H9 (cell line): ENCODE results near the gene KLK3. TPM values are rescaled to one million over a fixed set of nuclear protein-coding genes. Genes with fewer than 3 reads are reported as not detected.

ENCODE experiments used
- DNase-seq: peaks from one replicate; pipeline ENCODE4 v3.0.0-alpha.2; 2017
- H2AFZ ChIP-seq: one replicate; pipeline ENCODE4 v1.6.1; 2013; ENCODE audit warnings: mild to moderate bottlenecking, low read length, control low read depth, moderate library complexity
- H2AK5ac ChIP-seq: 2 replicates; pipeline ENCODE4 v1.6.1; 2013; ENCODE audit warnings: low read length, control low read depth, mixed read lengths; ENCODE audit not compliant: insufficient read length
- H2BK120ac ChIP-seq: one replicate; pipeline ENCODE4 v1.6.1; 2013; ENCODE audit warnings: low read depth, mild to moderate bottlenecking, low read length, control low read depth, inconsistent platforms; ENCODE audit not compliant: poor library complexity, severe bottlenecking
- H2BK12ac ChIP-seq: 2 replicates; pipeline ENCODE4 v1.6.1; 2013; ENCODE audit warnings: low read length, control low read depth, mixed read lengths, low read depth; ENCODE audit not compliant: insufficient read length
- H2BK15ac ChIP-seq: 2 replicates; pipeline ENCODE4 v1.6.1; 2013; ENCODE audit warnings: low read depth, low read length, control low read depth
- H2BK20ac ChIP-seq: one replicate; pipeline ENCODE4 v1.6.1; 2013; ENCODE audit warnings: low read depth, mild to moderate bottlenecking, low read length, control low read depth, inconsistent platforms; ENCODE audit not compliant: poor library complexity, severe bottlenecking
- H2BK5ac ChIP-seq: 2 replicates; pipeline ENCODE4 v1.6.1; 2013; ENCODE audit warnings: low read length, control low read depth, mixed read lengths; ENCODE audit not compliant: insufficient read length
- H3K14ac ChIP-seq: 2 replicates; pipeline ENCODE4 v1.6.1; 2013; ENCODE audit warnings: low read length, control low read depth; ENCODE audit not compliant: insufficient read depth
- H3K18ac ChIP-seq: 2 replicates; pipeline ENCODE4 v1.6.1; 2013; ENCODE audit warnings: low read depth, mild to moderate bottlenecking, mixed read lengths, low read length, control low read depth; ENCODE audit not compliant: insufficient read length
- H3K23ac ChIP-seq: 2 replicates; pipeline ENCODE4 v1.6.1; 2013; ENCODE audit warnings: low read length, control low read depth, mixed read lengths, low read depth; ENCODE audit not compliant: insufficient read length
- H3K23me2 ChIP-seq: 2 replicates; pipeline ENCODE4 v1.6.1; 2013; ENCODE audit warnings: low read depth, mild to moderate bottlenecking, mixed read lengths, low read length, control low read depth; ENCODE audit not compliant: insufficient read length, poor library complexity, severe bottlenecking
- H3K27ac ChIP-seq: 2 replicates; pipeline ENCODE4 v1.5.1; 2013; ENCODE audit warnings: low read length, control low read depth, mixed read lengths, low read depth; ENCODE audit not compliant: insufficient read length
- H3K27me3 ChIP-seq: 2 replicates; pipeline ENCODE4 v1.6.1; 2013; ENCODE audit warnings: low read length, control low read depth, inconsistent platforms; ENCODE audit not compliant: insufficient read depth
- H3K4ac ChIP-seq: 2 replicates; pipeline ENCODE4 v1.6.1; 2013; ENCODE audit warnings: low read depth, mild to moderate bottlenecking, control low read depth, inconsistent platforms, low read length, moderate library complexity
- H3K4me1 ChIP-seq: 2 replicates; pipeline ENCODE4 v1.6.1; 2013; ENCODE audit warnings: low read length, control low read depth, inconsistent platforms; ENCODE audit not compliant: insufficient read depth
- H3K4me2 ChIP-seq: 2 replicates; pipeline ENCODE4 v1.6.1; 2013; ENCODE audit warnings: low read length, control low read depth, mixed read lengths; ENCODE audit not compliant: insufficient read length, insufficient read depth
- H3K56ac ChIP-seq: 2 replicates; pipeline ENCODE4 v1.6.1; 2013; ENCODE audit warnings: low read depth, mild to moderate bottlenecking, mixed read lengths, low read length, control low read depth; ENCODE audit not compliant: insufficient read length
- H3K79me1 ChIP-seq: 2 replicates; pipeline ENCODE4 v1.6.1; 2013; ENCODE audit warnings: low read depth, mild to moderate bottlenecking, moderate library complexity, low read length, control low read depth, inconsistent platforms; ENCODE audit not compliant: insufficient read depth, poor library complexity, severe bottlenecking
- H3K79me2 ChIP-seq: 2 replicates; pipeline ENCODE4 v1.6.1; 2013; ENCODE audit warnings: low read length, control low read depth, inconsistent platforms; ENCODE audit not compliant: insufficient read depth
- H3K9ac ChIP-seq: 2 replicates; pipeline ENCODE4 v1.6.1; 2013; ENCODE audit warnings: low read length, control low read depth, mixed read lengths; ENCODE audit not compliant: insufficient read length; ENCODE audit errors: extremely low read depth
- H3K9me3 ChIP-seq: one replicate; pipeline ENCODE4 v1.6.1; 2013; ENCODE audit warnings: low read depth, low read length, inconsistent platforms; ENCODE audit not compliant: control insufficient read depth
- H3T11ph ChIP-seq: one replicate; pipeline ENCODE4 v1.6.1; 2013; ENCODE audit warnings: mild to moderate bottlenecking, low read length, control low read depth, inconsistent platforms
- H4K20me1 ChIP-seq: one replicate; pipeline ENCODE4 v1.6.1; 2013; ENCODE audit not compliant: control insufficient read depth, insufficient read length, insufficient read depth
- H4K5ac ChIP-seq: 2 replicates; pipeline ENCODE4 v1.6.1; 2013; ENCODE audit warnings: low read depth, mild to moderate bottlenecking, mixed read lengths, low read length, control low read depth; ENCODE audit not compliant: insufficient read length
- H4K8ac ChIP-seq: replicated peaks from 2 replicates; pipeline ENCODE4 v1.6.1; 2013; ENCODE audit warnings: low read length, control low read depth, mixed read lengths, low read depth; ENCODE audit not compliant: insufficient read length
- H4K91ac ChIP-seq: 2 replicates; pipeline ENCODE4 v1.6.1; 2013; ENCODE audit warnings: low read depth, mild to moderate bottlenecking, moderate library complexity, mixed read lengths, low read length, control low read depth; ENCODE audit not compliant: insufficient read length
- H3K27ac Mint-ChIP-seq, 3 experiments: 2 replicates in 2 of 3; 3 replicates in 1 of 3; pipeline ENCODE4 v1.8.0; 2020 to 2021; ENCODE audit warnings: mixed read lengths in 3 of 3, mild to moderate bottlenecking in 1 of 3, moderate library complexity in 1 of 3
- H3K27me3 Mint-ChIP-seq: 2 replicates; pipeline ENCODE4 v1.8.0; 2021; ENCODE audit warnings: low read depth, mild to moderate bottlenecking, moderate library complexity, mixed read lengths
- H3K36me3 Mint-ChIP-seq, 3 experiments: 2 replicates in 2 of 3; 3 replicates in 1 of 3; pipeline ENCODE4 v1.8.0; 2020 to 2021; ENCODE audit warnings: low read depth in 3 of 3, mixed read lengths in 3 of 3; ENCODE audit not compliant: insufficient read depth in 1 of 3
- H3K4me1 Mint-ChIP-seq, 2 experiments: 2 replicates each; pipeline ENCODE4 v1.8.0; 2020; ENCODE audit warnings: mixed read lengths in 2 of 2
- H3K4me3 Mint-ChIP-seq, 2 experiments: 2 replicates in 1 of 2; 3 replicates in 1 of 2; pipeline ENCODE4 v1.8.0; 2020 to 2021; ENCODE audit warnings: mild to moderate bottlenecking in 2 of 2, mixed read lengths in 2 of 2, moderate library complexity in 1 of 2
- H3K9me3 Mint-ChIP-seq, 2 experiments: 2 replicates in 1 of 2; 3 replicates in 1 of 2; pipeline ENCODE4 v1.8.0; 2020; ENCODE audit warnings: mild to moderate bottlenecking in 2 of 2, mixed read lengths in 2 of 2, moderate library complexity in 1 of 2
- WGBS: extraction: QIAGEN DNeasy Blood & Tissue Kit; methylation state at CpG from one replicate; pipeline ENCODE4 v1.1.7; 2013; ENCODE audit warnings: missing lambda C conversion rate, low lambda C conversion rate, mixed read lengths; ENCODE audit not compliant: insufficient read length; ENCODE audit errors: extremely low coverage; 5-methylcytosine and 5-hydroxymethylcytosine counted together
- total RNA-seq: library from RNA; stranded (reverse); gene quantifications from 2 replicates; pipeline ENCODE4 v1.2.1, GENCODE V29; 2021
- TF ChIP-seq, protein P1 (sequence below): fragments of 200-600 bp; sonication (generic); conservative IDR thresholded peaks from 3 replicates; pipeline ENCODE4 v1.8.0; 2021; ENCODE audit warnings: antibody characterized with exemption, mild to moderate bottlenecking

The KLK3 gene
- total RNA-seq, 1 experiment from 2014 or later = not detected

DNA sequence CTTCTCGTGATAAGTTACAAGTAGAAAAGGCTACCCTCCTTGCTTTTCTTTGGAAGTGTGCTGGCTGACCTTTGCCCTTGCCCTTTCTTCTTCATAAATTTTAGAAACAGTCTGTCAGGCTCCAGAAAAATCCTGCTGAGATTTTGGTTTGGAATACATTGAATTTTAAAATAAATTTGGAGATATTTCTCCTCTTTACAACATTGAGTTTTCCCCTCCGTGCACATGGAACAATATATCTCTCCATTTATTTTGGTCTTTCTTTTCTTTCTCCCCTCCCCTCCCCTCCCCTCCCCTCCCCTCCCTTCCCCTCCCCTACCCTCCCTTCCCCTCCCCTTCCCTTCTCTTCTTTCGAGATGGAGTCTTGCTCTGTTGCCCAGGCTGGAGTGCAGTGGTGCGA, 47.9 kb downstream of the KLK3 start:
- Histone ChIP-seq H3T11ph (no peak overlapping the region), H3K4me2 (no peak overlapping the region), H3K23me2 (no peaks in the 10 kb centered on the region), H3K27me3 (no peaks in the 10 kb centered on the region), H3K14ac (no peak overlapping the region), H2AFZ (no peak overlapping the region), H2BK5ac (no peak overlapping the region), H4K91ac (no peak overlapping the region), H2BK20ac (no peak overlapping the region), H3K9ac (no peak overlapping the region), H3K9me3 (no peaks in the 10 kb centered on the region), H2BK15ac (no peak overlapping the region), H2AK5ac (no peak overlapping the region), H2BK12ac (no peak overlapping the region), H4K5ac (no peak overlapping the region), H3K23ac (no peak overlapping the region), H3K79me1 (no peaks in the 10 kb centered on the region), H3K56ac (no peak overlapping the region), H3K27ac (no peak overlapping the region), H4K8ac (no peak overlapping the region), H3K18ac (no peak overlapping the region), H3K4me1 (no peaks in the 10 kb centered on the region), H3K4ac (no peak overlapping the region), H4K20me1 (no peaks in the 10 kb centered on the region), H3K79me2 (no peaks in the 10 kb centered on the region), H2BK120ac (no peak overlapping the region)
- Mint-ChIP-seq H3K27me3 (peaks cover 38% of the 10 kb centered on the region), H3K9me3 (no peaks in the 10 kb centered on the region), H3K27ac (no peak overlapping the region), H3K4me1 (peaks cover 0 to 10% of the 10 kb centered on the region in 2 experiments; a peak in 2 of 4 replicates), H3K4me3 (no peak overlapping the region), H3K36me3 (no peaks in the 10 kb centered on the region)
- no peak for DNase-seq
- TF ChIP-seq, protein P1, sequence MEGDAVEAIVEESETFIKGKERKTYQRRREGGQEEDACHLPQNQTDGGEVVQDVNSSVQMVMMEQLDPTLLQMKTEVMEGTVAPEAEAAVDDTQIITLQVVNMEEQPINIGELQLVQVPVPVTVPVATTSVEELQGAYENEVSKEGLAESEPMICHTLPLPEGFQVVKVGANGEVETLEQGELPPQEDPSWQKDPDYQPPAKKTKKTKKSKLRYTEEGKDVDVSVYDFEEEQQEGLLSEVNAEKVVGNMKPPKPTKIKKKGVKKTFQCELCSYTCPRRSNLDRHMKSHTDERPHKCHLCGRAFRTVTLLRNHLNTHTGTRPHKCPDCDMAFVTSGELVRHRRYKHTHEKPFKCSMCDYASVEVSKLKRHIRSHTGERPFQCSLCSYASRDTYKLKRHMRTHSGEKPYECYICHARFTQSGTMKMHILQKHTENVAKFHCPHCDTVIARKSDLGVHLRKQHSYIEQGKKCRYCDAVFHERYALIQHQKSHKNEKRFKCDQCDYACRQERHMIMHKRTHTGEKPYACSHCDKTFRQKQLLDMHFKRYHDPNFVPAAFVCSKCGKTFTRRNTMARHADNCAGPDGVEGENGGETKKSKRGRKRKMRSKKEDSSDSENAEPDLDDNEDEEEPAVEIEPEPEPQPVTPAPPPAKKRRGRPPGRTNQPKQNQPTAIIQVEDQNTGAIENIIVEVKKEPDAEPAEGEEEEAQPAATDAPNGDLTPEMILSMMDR = no peak
- no CpG with 5 or more reads among the region's 4 CpGs for WGBS
